K562 (cell line): ENCODE results near the gene ZBTB16. TPM values are rescaled to one million over a fixed set of nuclear protein-coding genes. Genes with fewer than 3 reads are reported as not detected.

Experiments used
- BACH1 ChIP-seq: fragments of 200-800 bp; sonication (Bioruptor generic); IDR thresholded peaks from 2 replicates; pipeline ENCODE4 v1.6.1; 2016; ENCODE audit warnings: missing genetic modification characterization, missing compliant biosample characterization
- BHLHE40 ChIP-seq: IDR thresholded peaks from 2 replicates; pipeline ENCODE4 v1.6.1; 2011; ENCODE audit warnings: low read length, improper control_type of control experiment
- ID3 ChIP-seq, 2 experiments: fragments of 250-450 bp in 1 of 2; fragments of 450-650 bp in 1 of 2; sonication (Bioruptor Pico) in 1 of 2; IDR thresholded peaks; 2 replicates each; pipeline versions ENCODE4 v1.6.1 to v1.8.0; 2016 to 2021; ENCODE audit warnings: mild to moderate bottlenecking in 2 of 2, moderate library complexity in 2 of 2, missing compliant biosample characterization in 1 of 2, missing genetic modification characterization in 1 of 2
- PBX2 ChIP-seq, 2 experiments: IDR thresholded peaks in 1 of 2; conservative IDR thresholded peaks in 1 of 2; 2 replicates each; pipeline ENCODE4 v1.6.1; 2016; ENCODE audit warnings: low read depth in 2 of 2, mild to moderate bottlenecking in 1 of 2, missing compliant biosample characterization in 1 of 2, missing genetic modification characterization in 1 of 2, moderate library complexity in 1 of 2
- RBM34 ChIP-seq: fragments of 200-400 bp; formaldehyde crosslinking; IDR thresholded peaks from 2 replicates; pipeline ENCODE4 v1.6.1; 2018; ENCODE audit warnings: low read length, borderline replicate concordance; ENCODE audit not compliant: insufficient read depth
- SREBF2 ChIP-seq: sonication (generic); formaldehyde crosslinking; IDR thresholded peaks from 2 replicates; pipeline ENCODE4 v1.4.0; 2020; ENCODE audit warnings: mild to moderate bottlenecking, missing genetic modification reagents
- ZBTB17 ChIP-seq: fragments of 450-650 bp; formaldehyde crosslinking; IDR thresholded peaks from 2 replicates; pipeline ENCODE4 v1.4.0; 2020; ENCODE audit warnings: mild to moderate bottlenecking
- ZFX ChIP-seq: sonication (generic); formaldehyde crosslinking; IDR thresholded peaks from 2 replicates; pipeline ENCODE4 v1.8.0; 2022; ENCODE audit warnings: mild to moderate bottlenecking, missing genetic modification reagents, moderate library complexity
- ZNF76 ChIP-seq: fragments of 250-450 bp; sonication (Bioruptor Pico); IDR thresholded peaks from 2 replicates; pipeline ENCODE4 v1.4.0; 2020; ENCODE audit warnings: mild to moderate bottlenecking, moderate library complexity, borderline replicate concordance
- ZNF830 ChIP-seq: fragments of 250-450 bp; sonication (Bioruptor Pico); IDR thresholded peaks from 2 replicates; pipeline ENCODE4 v1.5.0; 2021; ENCODE audit warnings: mild to moderate bottlenecking
- polyA plus RNA-seq, 8 experiments: library from polyadenylated mRNA; depleted of rRNA in 4 of 8; stranded (reverse) in 5 of 8; unstranded in 3 of 8; fragments of >200 nt; fragmentation: Nextera tagmentation in 2 of 8; fragmentation: Illumina TruSeq in 1 of 8; extraction: Ambion mirVana in 2 of 8; extraction: Trizol in 1 of 8; gene quantifications; 2 replicates each; pipeline versions ENCODE4 v1.2.1 to v1.2.3, GENCODE V29; 2011 to 2014; ENCODE audit warnings: inconsistent platforms in 1 of 8, missing spikeins in 1 of 8
- total RNA-seq, 7 experiments: library from RNA; depleted of rRNA in 6 of 7; stranded (reverse); fragments of >200 nt in 6 of 7; fragmentation: Illumina TruSeq in 2 of 7; extraction: Trizol in 2 of 7; gene quantifications; 2 replicates each; pipeline versions ENCODE4 v1.2.1 to v1.2.3, GENCODE V29; 2011 to 2021; ENCODE audit warnings: low replicate concordance in 1 of 7
- TF ChIP-seq, protein P1 (sequence below): fragments of 450-650 bp; formaldehyde crosslinking; IDR thresholded peaks from 2 replicates; pipeline ENCODE4 v1.4.0; 2022; ENCODE audit warnings: mild to moderate bottlenecking, moderate library complexity
- TF ChIP-seq, protein P2 (sequence below): sonication (generic); formaldehyde crosslinking; IDR thresholded peaks from 2 replicates; pipeline ENCODE4 v1.8.0; 2022; ENCODE audit warnings: mild to moderate bottlenecking, missing genetic modification reagents
- TF ChIP-seq, protein P3 (sequence below): fragments of 450-650 bp; IDR thresholded peaks from 2 replicates; pipeline ENCODE4 v1.6.1; 2016

Gene ZBTB16
- total and polyA plus RNA-seq, 9 of the 15 experiments (the other 6 are each of a cell fraction or from before 2014, with no cell fraction given) = 0.06 to 0.40 (median 0.24) TPM; not detected in 4

DNA sequence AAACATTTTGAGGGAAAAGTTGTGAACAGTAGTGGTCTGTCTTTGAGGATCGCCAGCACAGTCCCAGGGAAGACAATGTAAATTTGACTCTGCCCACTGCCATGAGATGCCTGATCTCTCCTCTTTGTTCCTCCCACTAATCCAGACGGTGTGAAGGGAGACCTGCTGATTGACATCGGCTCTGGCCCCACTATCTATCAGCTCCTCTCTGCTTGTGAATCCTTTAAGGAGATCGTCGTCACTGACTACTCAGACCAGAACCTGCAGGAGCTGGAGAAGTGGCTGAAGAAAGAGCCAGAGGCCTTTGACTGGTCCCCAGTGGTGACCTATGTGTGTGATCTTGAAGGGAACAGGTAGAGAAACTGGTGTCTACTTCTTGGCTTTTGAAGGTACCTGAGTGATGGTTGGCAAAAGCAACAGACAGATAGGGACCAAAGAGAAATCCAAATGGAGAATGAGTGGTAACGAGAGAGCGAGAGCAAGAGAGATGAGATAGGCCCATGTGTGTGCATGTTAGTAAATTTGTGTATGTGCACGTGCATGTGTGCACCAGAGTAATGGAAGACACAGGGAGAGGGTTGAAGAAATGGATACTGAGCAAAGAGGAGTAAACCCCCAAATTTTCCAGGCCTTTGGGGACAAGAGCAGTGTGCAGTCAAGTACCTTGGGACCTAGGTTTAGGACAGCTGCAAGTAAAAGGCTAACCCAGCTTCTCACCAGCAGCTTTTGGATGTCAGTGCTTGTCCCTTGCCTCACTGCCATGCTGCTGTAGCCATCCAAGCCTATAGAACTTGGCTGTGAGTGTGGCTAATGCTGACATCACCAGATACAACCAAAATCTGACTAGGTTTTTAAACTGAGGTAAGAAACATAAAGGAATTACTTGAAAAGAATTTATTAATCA, 238.5 kb downstream of the ZBTB16 start (continued):
- TF ChIP-seq BACH1 (tag) (peak; percentile 46; the same call in 1 of the 2 replicates), RBM34 (no peak), ZNF76 (CRISPR knock-in tag) (0 out of 2 replicates have a peak, but pooled peaks have one; percentile 51), PBX2 (CRISPR knock-in tag; IDR thresholded peaks at IDR 0.05; ENCODE audit: low read depth) (no peak), PBX2 (tag; conservative IDR thresholded peaks at IDR 0.05; ENCODE audit: low read depth) (0 out of 2 replicates have a peak, but pooled peaks have one; percentile 14), BHLHE40 (0 out of 2 replicates have a peak, but pooled peaks have one; percentile 9), ID3 (CRISPR knock-in tag; IDR thresholded peaks at IDR 0.05) (no peak), ID3 (tag; IDR thresholded peaks at IDR 0.05) (peak; percentile 51; the same call in 1 of the 2 replicates), SREBF2 (CRISPR knock-in tag) (no peak), ZBTB17 (CRISPR knock-in tag) (0 out of 2 replicates have a peak, but pooled peaks have one; percentile 53), ZNF830 (CRISPR knock-in tag) (no peak), ZFX (CRISPR knock-in tag) (0 out of 2 replicates have a peak, but pooled peaks have one; percentile 25)
- TF ChIP-seq, protein P1, sequence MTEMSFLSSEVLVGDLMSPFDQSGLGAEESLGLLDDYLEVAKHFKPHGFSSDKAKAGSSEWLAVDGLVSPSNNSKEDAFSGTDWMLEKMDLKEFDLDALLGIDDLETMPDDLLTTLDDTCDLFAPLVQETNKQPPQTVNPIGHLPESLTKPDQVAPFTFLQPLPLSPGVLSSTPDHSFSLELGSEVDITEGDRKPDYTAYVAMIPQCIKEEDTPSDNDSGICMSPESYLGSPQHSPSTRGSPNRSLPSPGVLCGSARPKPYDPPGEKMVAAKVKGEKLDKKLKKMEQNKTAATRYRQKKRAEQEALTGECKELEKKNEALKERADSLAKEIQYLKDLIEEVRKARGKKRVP = 0 out of 2 replicates have a peak, but pooled peaks have one; percentile 44
- TF ChIP-seq, protein P2, sequence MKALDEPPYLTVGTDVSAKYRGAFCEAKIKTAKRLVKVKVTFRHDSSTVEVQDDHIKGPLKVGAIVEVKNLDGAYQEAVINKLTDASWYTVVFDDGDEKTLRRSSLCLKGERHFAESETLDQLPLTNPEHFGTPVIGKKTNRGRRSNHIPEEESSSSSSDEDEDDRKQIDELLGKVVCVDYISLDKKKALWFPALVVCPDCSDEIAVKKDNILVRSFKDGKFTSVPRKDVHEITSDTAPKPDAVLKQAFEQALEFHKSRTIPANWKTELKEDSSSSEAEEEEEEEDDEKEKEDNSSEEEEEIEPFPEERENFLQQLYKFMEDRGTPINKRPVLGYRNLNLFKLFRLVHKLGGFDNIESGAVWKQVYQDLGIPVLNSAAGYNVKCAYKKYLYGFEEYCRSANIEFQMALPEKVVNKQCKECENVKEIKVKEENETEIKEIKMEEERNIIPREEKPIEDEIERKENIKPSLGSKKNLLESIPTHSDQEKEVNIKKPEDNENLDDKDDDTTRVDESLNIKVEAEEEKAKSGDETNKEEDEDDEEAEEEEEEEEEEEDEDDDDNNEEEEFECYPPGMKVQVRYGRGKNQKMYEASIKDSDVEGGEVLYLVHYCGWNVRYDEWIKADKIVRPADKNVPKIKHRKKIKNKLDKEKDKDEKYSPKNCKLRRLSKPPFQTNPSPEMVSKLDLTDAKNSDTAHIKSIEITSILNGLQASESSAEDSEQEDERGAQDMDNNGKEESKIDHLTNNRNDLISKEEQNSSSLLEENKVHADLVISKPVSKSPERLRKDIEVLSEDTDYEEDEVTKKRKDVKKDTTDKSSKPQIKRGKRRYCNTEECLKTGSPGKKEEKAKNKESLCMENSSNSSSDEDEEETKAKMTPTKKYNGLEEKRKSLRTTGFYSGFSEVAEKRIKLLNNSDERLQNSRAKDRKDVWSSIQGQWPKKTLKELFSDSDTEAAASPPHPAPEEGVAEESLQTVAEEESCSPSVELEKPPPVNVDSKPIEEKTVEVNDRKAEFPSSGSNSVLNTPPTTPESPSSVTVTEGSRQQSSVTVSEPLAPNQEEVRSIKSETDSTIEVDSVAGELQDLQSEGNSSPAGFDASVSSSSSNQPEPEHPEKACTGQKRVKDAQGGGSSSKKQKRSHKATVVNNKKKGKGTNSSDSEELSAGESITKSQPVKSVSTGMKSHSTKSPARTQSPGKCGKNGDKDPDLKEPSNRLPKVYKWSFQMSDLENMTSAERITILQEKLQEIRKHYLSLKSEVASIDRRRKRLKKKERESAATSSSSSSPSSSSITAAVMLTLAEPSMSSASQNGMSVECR = 0 out of 2 replicates have a peak, but pooled peaks have one; percentile 34
- TF ChIP-seq, protein P3, sequence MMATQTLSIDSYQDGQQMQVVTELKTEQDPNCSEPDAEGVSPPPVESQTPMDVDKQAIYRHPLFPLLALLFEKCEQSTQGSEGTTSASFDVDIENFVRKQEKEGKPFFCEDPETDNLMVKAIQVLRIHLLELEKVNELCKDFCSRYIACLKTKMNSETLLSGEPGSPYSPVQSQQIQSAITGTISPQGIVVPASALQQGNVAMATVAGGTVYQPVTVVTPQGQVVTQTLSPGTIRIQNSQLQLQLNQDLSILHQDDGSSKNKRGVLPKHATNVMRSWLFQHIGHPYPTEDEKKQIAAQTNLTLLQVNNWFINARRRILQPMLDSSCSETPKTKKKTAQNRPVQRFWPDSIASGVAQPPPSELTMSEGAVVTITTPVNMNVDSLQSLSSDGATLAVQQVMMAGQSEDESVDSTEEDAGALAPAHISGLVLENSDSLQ = peak; percentile 71
